ENCODE data around the gene SPATA6L. TPM values are rescaled to one million over a fixed set of nuclear protein-coding genes. Genes with fewer than 3 reads are reported as not detected.

The SPATA6L gene
- total and polyA plus RNA-seq, 11 donors = 0.14 to 2.1 (median 0.55) TPM; not detected in 1

- Histone ChIP-seq H3K9me3 (no peaks in the 10 kb centered on the region), H3K36me3 (peaks cover 0 to 94% (median 61%) of the 10 kb centered on the region in 9 donors), H3K4me3 (no peak overlapping the region), H3K4me1 (no peaks in the 10 kb centered on the region), H3K27ac (no peak overlapping the region), H3K27me3 (no peaks in the 10 kb centered on the region)
- TF ChIP-seq CTCF (IDR thresholded peaks at IDR 0.05) (no peak), POLR2A (IDR thresholded peaks at IDR 0.05) (no peak)
- intact Hi-C loops (cut with DNase I) = no loop called here
- no peak for DNase-seq
- ATAC-seq = no peak
These were observed 43.1 kb upstream of the SPATA6L start for GRCh38 chr9:4709380-4709779.

GRCh38 chr9:4706971-4707622 is 40.8 kb upstream of the SPATA6L start:
- intact Hi-C loops (cut with DNase I) = no loop called here
- Histone ChIP-seq H3K36me3 (peaks cover 0 to 98% (median 68%) of the 10 kb centered on the region in 9 donors), H3K4me1 (no peaks in the 10 kb centered on the region), H3K4me3 (no peak overlapping the region), H3K27ac (no peak overlapping the region), H3K27me3 (no peaks in the 10 kb centered on the region), H3K9me3 (no peaks in the 10 kb centered on the region)
- WGBS, 4 donors = 72 to 79% (median 76%) methylated on average over 4 of the region's 4 CpGs
- no peak for TF ChIP-seq CTCF (IDR thresholded peaks at IDR 0.05)
- no peak for TF ChIP-seq POLR2A (IDR thresholded peaks at IDR 0.05)
- ATAC-seq = no peak
- no peak for DNase-seq

- Histone ChIP-seq H3K27me3 (no peaks in the 10 kb centered on the region), H3K4me1 (no peaks in the 10 kb centered on the region), H3K27ac (no peak overlapping the region), H3K36me3 (peaks cover 0 to 98% (median 74%) of the 10 kb centered on the region in 9 donors), H3K4me3 (no peak overlapping the region), H3K9me3 (no peaks in the 10 kb centered on the region)
- no peak for DNase-seq
- no peak for ATAC-seq
- 60 to 76% (median 69%) methylated on average over 2 of the region's 2 CpGs for WGBS, 4 donors
- intact Hi-C loops (cut with DNase I) = no loop called here
- TF ChIP-seq CTCF (IDR thresholded peaks at IDR 0.05) (no peak), POLR2A (IDR thresholded peaks at IDR 0.05) (no peak)
These were observed 39.7 kb upstream of the SPATA6L start for GRCh38 chr9:4706021-4706420.

- no peak overlapping the region for H3K27ac ChIP-seq
- H3K27me3 ChIP-seq = no peaks in the 10 kb centered on the region
- WGBS, 4 donors = 91 to 97% (median 96%) methylated on average over 2 of the region's 2 CpGs
- intact Hi-C loops (cut with DNase I) = no loop called here
- peaks cover 0 to 99% (median 84%) of the 10 kb centered on the region in 9 donors for H3K36me3 ChIP-seq
- H3K4me3 ChIP-seq = no peak overlapping the region
- H3K9me3 ChIP-seq = no peaks in the 10 kb centered on the region
- TF ChIP-seq POLR2A (IDR thresholded peaks at IDR 0.05) = no peak
- no peak for TF ChIP-seq CTCF (IDR thresholded peaks at IDR 0.05)
- DNase-seq (no peak), ATAC-seq (no peak)
- H3K4me1 ChIP-seq = no peaks in the 10 kb centered on the region
These were observed 37.8 kb upstream of the SPATA6L start for GRCh38 chr9:4704129-4704528.
